HG03025 (cell line): ENCODE data around the gene PXYLP1.
A peak's percentile ranks its signal among the peaks of the same experiment; 100 is the strongest.
"Not testable (repeated sequence)": the region's sequence is repeated elsewhere in the genome, so short reads cannot be mapped to it uniquely, and the experiment has no call there.

Experiments
- ATAC-seq: cut with Tn5 transposase; IDR thresholded peaks from one replicate; pipeline ENCODE4 v1.9.1; 2021; ENCODE audit warnings: mild to moderate bottlenecking, moderate library complexity; ENCODE audit not compliant: unreplicated experiment, low FRiP score

The PXYLP1 gene

GRCh38 chr3:141313093-141313683 is 81.6 kb downstream of the PXYLP1 start:
- ATAC-seq: no peak

GRCh38 chr3:141314415-141314814 is 82.8 kb downstream of the PXYLP1 start:
- ATAC-seq: not testable (repeated sequence)

- no peak for ATAC-seq
Measured at GRCh38 chr3:141316851-141317250, 85.2 kb downstream of the PXYLP1 start.

GRCh38 chr3:141320399-141321108 is 88.9 kb downstream of the PXYLP1 start:
- ATAC-seq: no peak

GRCh38 chr3:141321109-141321497 is 89.5 kb downstream of the PXYLP1 start:
- ATAC-seq: no peak

- no peak for ATAC-seq
Measured at GRCh38 chr3:141323936-141324704, 92.5 kb downstream of the PXYLP1 start.

GRCh38 chr3:141326123-141326522 is 94.5 kb downstream of the PXYLP1 start:
- no peak for ATAC-seq

- no peak for ATAC-seq
Measured at GRCh38 chr3:141326626-141327025, 95.0 kb downstream of the PXYLP1 start.

GRCh38 chr3:141328286-141329166 is 96.9 kb downstream of the PXYLP1 start:
- no peak for ATAC-seq

- ATAC-seq: no peak
Measured at GRCh38 chr3:141330235-141330634, 98.6 kb downstream of the PXYLP1 start.

- ATAC-seq: no peak
Measured at GRCh38 chr3:141330718-141331376, 99.2 kb downstream of the PXYLP1 start.

- ATAC-seq: no peak
Measured at GRCh38 chr3:141331377-141332318, 100.0 kb downstream of the PXYLP1 start.

- no peak for ATAC-seq
Measured at GRCh38 chr3:141332416-141332815, 100.8 kb downstream of the PXYLP1 start.

- ATAC-seq: no peak
Measured at GRCh38 chr3:141333836-141334626, 102.4 kb downstream of the PXYLP1 start.

- ATAC-seq: no peak
Measured at GRCh38 chr3:141334627-141335250, 103.1 kb downstream of the PXYLP1 start.

- ATAC-seq: no peak
Measured at GRCh38 chr3:141335531-141336061, 104.0 kb downstream of the PXYLP1 start.

GRCh38 chr3:141336672-141337522 is 105.3 kb downstream of the PXYLP1 start:
- peak; percentile 88 for ATAC-seq
